ENCODE data around the gene KCNJ11. TPM values are rescaled to one million over a fixed set of nuclear protein-coding genes. Genes with fewer than 3 reads are reported as not detected.

KCNJ11 gene
- total and polyA plus RNA-seq, 2 donors (not counting 3 experiments of a cell fraction or from before 2014, with no cell fraction given), result 0.04 TPM; not detected in 1

DNA sequence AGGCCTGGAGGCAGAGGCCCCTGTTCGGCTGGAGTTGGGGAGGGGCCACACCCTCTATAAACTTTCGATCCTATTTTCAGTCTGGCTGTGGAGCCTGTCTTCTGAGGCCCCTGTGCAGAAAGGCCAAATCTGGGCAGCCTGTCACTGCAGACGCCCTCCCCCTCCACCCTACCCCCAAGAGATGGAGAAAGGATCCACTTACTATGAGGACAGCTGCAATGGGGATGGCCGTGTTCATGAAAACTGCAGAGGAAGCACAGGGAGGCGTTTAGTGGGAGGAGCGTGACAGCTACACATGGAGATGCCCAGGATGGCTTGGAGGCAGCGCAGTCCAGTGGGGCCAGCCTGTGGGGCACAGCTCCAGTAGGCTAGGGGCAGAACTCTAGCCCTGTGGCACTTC is 43.5 kb upstream of the KCNJ11 start:
- H3K9ac ChIP-seq (replicated peaks; ENCODE audit: extremely low read depth, insufficient read depth, low read length), result no peak overlapping the region
- no peak for DNase-seq (ENCODE audit: low read depth, low spot score)
- H3K27me3 ChIP-seq (ENCODE audit: control insufficient read depth in 2 of 2, insufficient read depth in 2 of 2, low read length in 2 of 2), result peaks cover 0 to 5% of the 10 kb centered on the region in 2 experiments
- CTCF ChIA-PET, result interaction anchor here (1.0 to 1.8 kb wide), 4 partner anchors 11 to 96 kb away, joined by 3 to 5 read pairs (median 3); no protein-coding TSS in a partner anchor
- H3K4me2 ChIP-seq (ENCODE audit: insufficient read depth, low read length), result no peak overlapping the region
- H2AFZ ChIP-seq (ENCODE audit: low read depth, low read length), result no peak overlapping the region
- H3K9me1 ChIP-seq (replicated peaks; ENCODE audit: control insufficient read depth, extremely low read depth, insufficient read depth, low read length), result no peaks in the 10 kb centered on the region
- H3K9me3 ChIP-seq (replicated peaks; ENCODE audit: control insufficient read depth, insufficient read depth, low read length), result no peaks in the 10 kb centered on the region
- FAIRE-seq, result no peak
- H3K79me2 ChIP-seq (ENCODE audit: control insufficient read depth, insufficient read depth, low read length), result no peaks in the 10 kb centered on the region
- no peaks in the 10 kb centered on the region for H3K36me3 ChIP-seq (ENCODE audit: control insufficient read depth in 2 of 2, extremely low read depth in 1 of 2, insufficient read depth in 2 of 2, low read length in 2 of 2)
- no peak overlapping the region for H3K4me3 ChIP-seq (replicated peaks in 1 of 3; ENCODE audit: insufficient read depth in 1 of 3, low read depth in 1 of 3, low read length in 3 of 3)
- POLR2A ChIA-PET, result no interaction called here
- TF ChIP-seq EZH2 (IDR thresholded peaks at IDR 0.05; ENCODE audit: borderline replicate concordance, low read depth, low read length, severe bottlenecking) (no peak), MYC (IDR thresholded peaks at IDR 0.05; ENCODE audit: low read depth, low read length) (no peak), POLR2AphosphoS5 (IDR thresholded peaks at IDR 0.05; ENCODE audit: insufficient read depth, low read depth, low read length) (no peak), JUN (IDR thresholded peaks at IDR 0.05; ENCODE audit: borderline replicate concordance, insufficient read depth, insufficient read length, low read depth) (no peak), FOS (IDR thresholded peaks at IDR 0.05; ENCODE audit: borderline replicate concordance, insufficient read depth, low read length) (no peak), POLR2A (IDR thresholded peaks at IDR 0.05; ENCODE audit: low read depth, low read length) (no peak), GATA2 (IDR thresholded peaks at IDR 0.05; ENCODE audit: insufficient read depth, insufficient read length, low read depth, low read length) (no peak)
- TF ChIP-seq, protein P1, sequence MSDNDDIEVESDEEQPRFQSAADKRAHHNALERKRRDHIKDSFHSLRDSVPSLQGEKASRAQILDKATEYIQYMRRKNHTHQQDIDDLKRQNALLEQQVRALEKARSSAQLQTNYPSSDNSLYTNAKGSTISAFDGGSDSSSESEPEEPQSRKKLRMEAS (IDR thresholded peaks at IDR 0.05; ENCODE audit: insufficient read depth, insufficient read length), result no peak
- TF ChIP-seq, protein P2, sequence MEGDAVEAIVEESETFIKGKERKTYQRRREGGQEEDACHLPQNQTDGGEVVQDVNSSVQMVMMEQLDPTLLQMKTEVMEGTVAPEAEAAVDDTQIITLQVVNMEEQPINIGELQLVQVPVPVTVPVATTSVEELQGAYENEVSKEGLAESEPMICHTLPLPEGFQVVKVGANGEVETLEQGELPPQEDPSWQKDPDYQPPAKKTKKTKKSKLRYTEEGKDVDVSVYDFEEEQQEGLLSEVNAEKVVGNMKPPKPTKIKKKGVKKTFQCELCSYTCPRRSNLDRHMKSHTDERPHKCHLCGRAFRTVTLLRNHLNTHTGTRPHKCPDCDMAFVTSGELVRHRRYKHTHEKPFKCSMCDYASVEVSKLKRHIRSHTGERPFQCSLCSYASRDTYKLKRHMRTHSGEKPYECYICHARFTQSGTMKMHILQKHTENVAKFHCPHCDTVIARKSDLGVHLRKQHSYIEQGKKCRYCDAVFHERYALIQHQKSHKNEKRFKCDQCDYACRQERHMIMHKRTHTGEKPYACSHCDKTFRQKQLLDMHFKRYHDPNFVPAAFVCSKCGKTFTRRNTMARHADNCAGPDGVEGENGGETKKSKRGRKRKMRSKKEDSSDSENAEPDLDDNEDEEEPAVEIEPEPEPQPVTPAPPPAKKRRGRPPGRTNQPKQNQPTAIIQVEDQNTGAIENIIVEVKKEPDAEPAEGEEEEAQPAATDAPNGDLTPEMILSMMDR (IDR thresholded peaks at IDR 0.05; ENCODE audit: extremely low read depth in 1 of 2, insufficient read depth in 1 of 2, low read depth in 1 of 2, low read length in 2 of 2), result no peak
- no TSS peak for BruUV-seq (replicated peaks)
- H4K20me1 ChIP-seq (replicated peaks; ENCODE audit: control insufficient read depth, extremely low read depth, insufficient read depth, low read length), result no peaks in the 10 kb centered on the region
- H3K27ac ChIP-seq (ENCODE audit: insufficient read depth, low read depth, low read length), result no peak overlapping the region
- dilution Hi-C loops (cut with MboI; ENCODE audit: extremely low pct_ligation_motif_present, low sequenced_read_pairs) (no loop called here), intact Hi-C loops (cut with micrococcal nuclease) (no loop called here)
- H3K4me1 ChIP-seq (ENCODE audit: control insufficient read depth, extremely low read depth, insufficient read depth, low read length), result no peaks in the 10 kb centered on the region

All from endothelial cell of umbilical vein (primary cell).